ENCODE results near the gene MAPKAP1.

Gene MAPKAP1

GRCh38 chr9:125515983-125516940, 190.7 kb downstream of the MAPKAP1 start:
- TF ChIP-seq CTCF (conservative IDR thresholded peaks at IDR 0.05) = no peak
- no peak overlapping the region; the same call in 1 of the 2 replicates for H3K27ac ChIP-seq

- peak overlapping the region; percentile 98 for H3K27ac ChIP-seq
- TF ChIP-seq CTCF (conservative IDR thresholded peaks at IDR 0.05) = no peak
Measured at GRCh38 chr9:125515281-125515680, 191.7 kb downstream of the MAPKAP1 start.

GRCh38 chr9:125514468-125514867, 192.5 kb downstream of the MAPKAP1 start:
- TF ChIP-seq CTCF (conservative IDR thresholded peaks at IDR 0.05) = no peak
- H3K27ac ChIP-seq = peak overlapping the region; percentile 98

- TF ChIP-seq CTCF (conservative IDR thresholded peaks at IDR 0.05) = no peak
- peak overlapping the region; percentile 98 for H3K27ac ChIP-seq
Measured at GRCh38 chr9:125513668-125514413, 193.2 kb downstream of the MAPKAP1 start.

GRCh38 chr9:125513303-125513667, 193.7 kb downstream of the MAPKAP1 start:
- no peak for TF ChIP-seq CTCF (conservative IDR thresholded peaks at IDR 0.05)
- H3K27ac ChIP-seq = peak overlapping the region; percentile 98

GRCh38 chr9:125511789-125512660, 195.0 kb downstream of the MAPKAP1 start:
- H3K27ac ChIP-seq = peak overlapping the region; percentile 98
- 0 out of 2 replicates have a peak, but pooled peaks have one; percentile 11 for TF ChIP-seq CTCF (conservative IDR thresholded peaks at IDR 0.05)

All from VCaP (cell line).